K562 (cell line): ENCODE results near the gene LMAN2. TPM values are rescaled to one million over a fixed set of nuclear protein-coding genes. Genes with fewer than 3 reads are reported as not detected.
A peak's percentile ranks its signal among the peaks of the same experiment; 100 is the strongest.

ENCODE experiments used
- ARID1B ChIP-seq: fragments of 450-650 bp; IDR thresholded peaks from 2 replicates; pipeline ENCODE4 v1.6.1; 2016; ENCODE audit warnings: antibody characterized with exemption, mild to moderate bottlenecking, inconsistent platforms
- CREB1 ChIP-seq, 2 experiments: sonication (generic) in 1 of 2; formaldehyde crosslinking in 1 of 2; IDR thresholded peaks; 2 replicates each; pipeline versions ENCODE4 v1.6.1 to v1.8.0; 2012 to 2022; ENCODE audit warnings: inconsistent platforms in 1 of 2, mild to moderate bottlenecking in 1 of 2, missing genetic modification reagents in 1 of 2, moderate library complexity in 1 of 2
- CSDE1 ChIP-seq, 2 experiments: fragments of 450-650 bp; IDR thresholded peaks; 2 replicates each; pipeline ENCODE4 v1.6.1; 2016; ENCODE audit warnings: mild to moderate bottlenecking in 1 of 2
- DMBX1 ChIP-seq: fragments of 250-450 bp; sonication (Bioruptor Pico); IDR thresholded peaks from 2 replicates; pipeline ENCODE4 v1.8.0; 2022; ENCODE audit warnings: inconsistent platforms, mild to moderate bottlenecking, moderate library complexity, borderline replicate concordance
- HNRNPUL1 ChIP-seq: fragments of 200-400 bp; formaldehyde crosslinking; IDR thresholded peaks from 2 replicates; pipeline ENCODE4 v1.6.1; 2017; ENCODE audit warnings: low read length
- MAFK ChIP-seq: IDR thresholded peaks from 2 replicates; pipeline ENCODE4 v1.6.1; 2011; ENCODE audit warnings: low read length, improper control_type of control experiment
- MEF2D ChIP-seq: conservative IDR thresholded peaks from 2 replicates; pipeline ENCODE4 v1.6.1; 2016; ENCODE audit warnings: low read depth, missing genetic modification characterization, missing compliant biosample characterization
- MXD1 ChIP-seq: fragments of 250-450 bp; sonication (Bioruptor Pico); IDR thresholded peaks from 2 replicates; pipeline ENCODE4 v1.8.0; 2021; ENCODE audit warnings: borderline replicate concordance, mild to moderate bottlenecking, moderate library complexity; ENCODE audit not compliant: poor library complexity, severe bottlenecking
- NCOA6 ChIP-seq: fragments of 450-650 bp; IDR thresholded peaks from 2 replicates; pipeline ENCODE4 v1.6.1; 2017; ENCODE audit warnings: mild to moderate bottlenecking
- PURB ChIP-seq: sonication (generic); formaldehyde crosslinking; IDR thresholded peaks from 2 replicates; pipeline ENCODE4 v1.9.0; 2021; ENCODE audit warnings: low read depth, mild to moderate bottlenecking, missing genetic modification reagents
- RAD21 ChIP-seq, 2 experiments: fragments of 250-450 bp in 1 of 2; fragments of 450-650 bp in 1 of 2; sonication (Bioruptor Pico) in 1 of 2; formaldehyde crosslinking in 1 of 2; IDR thresholded peaks in 1 of 2; conservative IDR thresholded peaks in 1 of 2; 2 replicates each; pipeline versions ENCODE4 v1.4.0 to v1.8.0; 2020 to 2022; ENCODE audit warnings: mild to moderate bottlenecking in 2 of 2, moderate library complexity in 1 of 2
- RCOR1 ChIP-seq, 2 experiments: IDR thresholded peaks; 2 replicates each; pipeline ENCODE4 v1.6.1; 2012; ENCODE audit warnings: low read depth in 2 of 2, low read length in 2 of 2, borderline replicate concordance in 1 of 2, improper control_type of control experiment in 1 of 2
- RFX1 ChIP-seq: fragments of 450-650 bp; IDR thresholded peaks from 2 replicates; pipeline ENCODE4 v1.6.1; 2016; ENCODE audit warnings: mild to moderate bottlenecking, moderate library complexity
- SMC3 ChIP-seq: conservative IDR thresholded peaks from 2 replicates; pipeline ENCODE4 v1.6.1; 2011; ENCODE audit warnings: low read depth, low read length, improper control_type of control experiment; ENCODE audit not compliant: insufficient read depth
- TRIM24 ChIP-seq, 2 experiments: fragments of 450-650 bp; IDR thresholded peaks; 2 replicates each; pipeline ENCODE4 v1.6.1; 2016
- USF1 ChIP-seq: sonication (generic); formaldehyde crosslinking; IDR thresholded peaks from 2 replicates; pipeline ENCODE4 v1.9.0; 2022; ENCODE audit warnings: mild to moderate bottlenecking, missing genetic modification reagents
- ZNF445 ChIP-seq: fragments of 250-450 bp; sonication (Bioruptor Pico); IDR thresholded peaks from 2 replicates; pipeline ENCODE4 v1.4.0; 2020; ENCODE audit warnings: low read depth, mild to moderate bottlenecking, moderate library complexity
- polyA plus RNA-seq, 8 experiments: library from polyadenylated mRNA; depleted of rRNA in 4 of 8; stranded (reverse) in 5 of 8; unstranded in 3 of 8; fragments of >200 nt; fragmentation: Nextera tagmentation in 2 of 8; fragmentation: Illumina TruSeq in 1 of 8; extraction: Ambion mirVana in 2 of 8; extraction: Trizol in 1 of 8; gene quantifications; 2 replicates each; pipeline versions ENCODE4 v1.2.1 to v1.2.3, GENCODE V29; 2011 to 2014; ENCODE audit warnings: inconsistent platforms in 1 of 8, missing spikeins in 1 of 8
- total RNA-seq, 7 experiments: library from RNA; depleted of rRNA in 6 of 7; stranded (reverse); fragments of >200 nt in 6 of 7; fragmentation: Illumina TruSeq in 2 of 7; extraction: Trizol in 2 of 7; gene quantifications; 2 replicates each; pipeline versions ENCODE4 v1.2.1 to v1.2.3, GENCODE V29; 2011 to 2021; ENCODE audit warnings: low replicate concordance in 1 of 7
- TF ChIP-seq, protein P1 (sequence below): sonication (generic); formaldehyde crosslinking; IDR thresholded peaks from 2 replicates; pipeline ENCODE4 v1.8.0; 2022; ENCODE audit warnings: mild to moderate bottlenecking, missing genetic modification reagents
- TF ChIP-seq, protein P2 (sequence below): fragments of 450-650 bp; IDR thresholded peaks from 2 replicates; pipeline ENCODE4 v1.7.1; 2018; ENCODE audit warnings: mild to moderate bottlenecking, low read depth; ENCODE audit not compliant: partially characterized antibody

The LMAN2 gene
- total and polyA plus RNA-seq, 9 of the 15 experiments (the other 6 are each of a cell fraction or from before 2014, with no cell fraction given), result 2.7 to 254 (median 136) TPM

GRCh38 chr5:177300236-177300880 is 51.1 kb downstream of the LMAN2 start (continued):
- TF ChIP-seq MXD1 (CRISPR knock-in tag) (no peak), RFX1 (no peak), CSDE1 (IDR thresholded peaks at IDR 0.05) (no peak), ARID1B (peak; percentile 10; the same call in 1 of the 2 replicates), TRIM24 (IDR thresholded peaks at IDR 0.05) (0 out of 4 replicates have a peak, but pooled peaks of 1 of the 2 experiments have one; percentile 9), SMC3 (no peak), RCOR1 (IDR thresholded peaks at IDR 0.05; ENCODE audit: borderline replicate concordance in 1 of 2, low read depth in 2 of 2, low read length in 2 of 2) (peak in 1 of 2 experiments; percentile 69; a peak in 1 of 4 replicates), USF1 (CRISPR knock-in tag) (no peak), MAFK (no peak), DMBX1 (no peak), CREB1 (IDR thresholded peaks at IDR 0.05) (peak; percentile 55; the same call in 1 of the 2 replicates), CREB1 (CRISPR knock-in tag; IDR thresholded peaks at IDR 0.05) (0 out of 2 replicates have a peak, but pooled peaks have one; percentile 56), PURB (CRISPR knock-in tag) (no peak), MEF2D (tag) (no peak), HNRNPUL1 (no peak), NCOA6 (no peak), RAD21 (CRISPR knock-in tag; conservative IDR thresholded peaks at IDR 0.05 in 1 of 2, IDR thresholded peaks at IDR 0.05 in 1 of 2) (peak in 1 of 2 experiments; percentile 42; a peak in 2 of 4 replicates), ZNF445 (CRISPR knock-in tag) (no peak)
- TF ChIP-seq, protein P1, sequence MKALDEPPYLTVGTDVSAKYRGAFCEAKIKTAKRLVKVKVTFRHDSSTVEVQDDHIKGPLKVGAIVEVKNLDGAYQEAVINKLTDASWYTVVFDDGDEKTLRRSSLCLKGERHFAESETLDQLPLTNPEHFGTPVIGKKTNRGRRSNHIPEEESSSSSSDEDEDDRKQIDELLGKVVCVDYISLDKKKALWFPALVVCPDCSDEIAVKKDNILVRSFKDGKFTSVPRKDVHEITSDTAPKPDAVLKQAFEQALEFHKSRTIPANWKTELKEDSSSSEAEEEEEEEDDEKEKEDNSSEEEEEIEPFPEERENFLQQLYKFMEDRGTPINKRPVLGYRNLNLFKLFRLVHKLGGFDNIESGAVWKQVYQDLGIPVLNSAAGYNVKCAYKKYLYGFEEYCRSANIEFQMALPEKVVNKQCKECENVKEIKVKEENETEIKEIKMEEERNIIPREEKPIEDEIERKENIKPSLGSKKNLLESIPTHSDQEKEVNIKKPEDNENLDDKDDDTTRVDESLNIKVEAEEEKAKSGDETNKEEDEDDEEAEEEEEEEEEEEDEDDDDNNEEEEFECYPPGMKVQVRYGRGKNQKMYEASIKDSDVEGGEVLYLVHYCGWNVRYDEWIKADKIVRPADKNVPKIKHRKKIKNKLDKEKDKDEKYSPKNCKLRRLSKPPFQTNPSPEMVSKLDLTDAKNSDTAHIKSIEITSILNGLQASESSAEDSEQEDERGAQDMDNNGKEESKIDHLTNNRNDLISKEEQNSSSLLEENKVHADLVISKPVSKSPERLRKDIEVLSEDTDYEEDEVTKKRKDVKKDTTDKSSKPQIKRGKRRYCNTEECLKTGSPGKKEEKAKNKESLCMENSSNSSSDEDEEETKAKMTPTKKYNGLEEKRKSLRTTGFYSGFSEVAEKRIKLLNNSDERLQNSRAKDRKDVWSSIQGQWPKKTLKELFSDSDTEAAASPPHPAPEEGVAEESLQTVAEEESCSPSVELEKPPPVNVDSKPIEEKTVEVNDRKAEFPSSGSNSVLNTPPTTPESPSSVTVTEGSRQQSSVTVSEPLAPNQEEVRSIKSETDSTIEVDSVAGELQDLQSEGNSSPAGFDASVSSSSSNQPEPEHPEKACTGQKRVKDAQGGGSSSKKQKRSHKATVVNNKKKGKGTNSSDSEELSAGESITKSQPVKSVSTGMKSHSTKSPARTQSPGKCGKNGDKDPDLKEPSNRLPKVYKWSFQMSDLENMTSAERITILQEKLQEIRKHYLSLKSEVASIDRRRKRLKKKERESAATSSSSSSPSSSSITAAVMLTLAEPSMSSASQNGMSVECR (CRISPR knock-in tag), result no peak; the same call in 1 of the 2 replicates
- TF ChIP-seq, protein P2, sequence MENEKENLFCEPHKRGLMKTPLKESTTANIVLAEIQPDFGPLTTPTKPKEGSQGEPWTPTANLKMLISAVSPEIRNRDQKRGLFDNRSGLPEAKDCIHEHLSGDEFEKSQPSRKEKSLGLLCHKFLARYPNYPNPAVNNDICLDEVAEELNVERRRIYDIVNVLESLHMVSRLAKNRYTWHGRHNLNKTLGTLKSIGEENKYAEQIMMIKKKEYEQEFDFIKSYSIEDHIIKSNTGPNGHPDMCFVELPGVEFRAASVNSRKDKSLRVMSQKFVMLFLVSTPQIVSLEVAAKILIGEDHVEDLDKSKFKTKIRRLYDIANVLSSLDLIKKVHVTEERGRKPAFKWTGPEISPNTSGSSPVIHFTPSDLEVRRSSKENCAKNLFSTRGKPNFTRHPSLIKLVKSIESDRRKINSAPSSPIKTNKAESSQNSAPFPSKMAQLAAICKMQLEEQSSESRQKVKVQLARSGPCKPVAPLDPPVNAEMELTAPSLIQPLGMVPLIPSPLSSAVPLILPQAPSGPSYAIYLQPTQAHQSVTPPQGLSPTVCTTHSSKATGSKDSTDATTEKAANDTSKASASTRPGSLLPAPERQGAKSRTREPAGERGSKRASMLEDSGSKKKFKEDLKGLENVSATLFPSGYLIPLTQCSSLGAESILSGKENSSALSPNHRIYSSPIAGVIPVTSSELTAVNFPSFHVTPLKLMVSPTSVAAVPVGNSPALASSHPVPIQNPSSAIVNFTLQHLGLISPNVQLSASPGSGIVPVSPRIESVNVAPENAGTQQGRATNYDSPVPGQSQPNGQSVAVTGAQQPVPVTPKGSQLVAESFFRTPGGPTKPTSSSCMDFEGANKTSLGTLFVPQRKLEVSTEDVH, result peak; percentile 33
